ENCODE results near the gene SLC35F4. TPM values are rescaled to one million over a fixed set of nuclear protein-coding genes. Genes with fewer than 3 reads are reported as not detected.

The SLC35F4 gene
- total RNA-seq, 4 donors from 2014 or later = not detected

GRCh38 chr14:57854571-57854970, 11.3 kb downstream of the SLC35F4 start:
- Histone ChIP-seq H3K4me3 (no peak overlapping the region), H3K36me3 (no peaks in the 10 kb centered on the region), H3K27me3 (no peaks in the 10 kb centered on the region), H3K9me3 (no peaks in the 10 kb centered on the region), H3K27ac (no peak overlapping the region), H3K4me1 (no peaks in the 10 kb centered on the region)
- no peak for TF ChIP-seq CTCF (IDR thresholded peaks at IDR 0.05 in 4 of 5, conservative IDR thresholded peaks at IDR 0.05 in 1 of 5)
- TF ChIP-seq POLR2A (IDR thresholded peaks at IDR 0.05) = no peak
- ATAC-seq (no peak), DNase-seq (no peak)
- in situ Hi-C loops (cut with MboI; ENCODE audit: low sequenced_read_pairs in 4 of 4) = no loop called here
- intact Hi-C loops (cut with DNase I; ENCODE audit: low total_unique reads) = no loop called here

DNA sequence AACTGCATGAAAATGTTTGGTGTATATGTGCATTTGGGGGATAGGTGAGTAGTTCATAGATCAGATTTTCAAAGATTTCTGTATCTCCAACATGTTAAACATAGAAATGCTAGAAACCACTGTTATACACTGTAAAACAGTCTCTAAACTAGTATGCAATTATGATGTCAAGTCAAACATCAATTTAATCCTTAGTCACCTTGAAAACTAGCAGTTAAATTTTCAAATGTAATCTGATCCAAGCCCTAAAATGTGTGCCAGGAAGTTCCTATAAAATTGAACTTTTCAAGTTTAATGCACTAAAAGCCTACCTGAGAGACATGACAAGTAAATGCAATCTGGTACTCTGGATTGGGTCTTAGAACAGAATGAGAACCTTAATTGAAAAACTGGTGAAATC, 14.5 kb downstream of the SLC35F4 start:
- Histone ChIP-seq H3K4me3 (no peak overlapping the region), H3K27me3 (no peaks in the 10 kb centered on the region), H3K4me1 (no peaks in the 10 kb centered on the region), H3K9me3 (no peaks in the 10 kb centered on the region), H3K36me3 (no peaks in the 10 kb centered on the region), H3K27ac (no peak overlapping the region)
- no peak for ATAC-seq
- TF ChIP-seq CTCF (IDR thresholded peaks at IDR 0.05 in 4 of 5, conservative IDR thresholded peaks at IDR 0.05 in 1 of 5) (no peak), POLR2A (IDR thresholded peaks at IDR 0.05) (no peak)
- in situ Hi-C loops (cut with MboI; ENCODE audit: low sequenced_read_pairs in 4 of 4) (no loop called here), intact Hi-C loops (cut with DNase I; ENCODE audit: low total_unique reads) (no loop called here)
- DNase-seq = no peak

- ATAC-seq (no peak), DNase-seq (no peak)
- H3K36me3 ChIP-seq = no peaks in the 10 kb centered on the region
- in situ Hi-C loops (cut with MboI; ENCODE audit: low sequenced_read_pairs in 4 of 4) (no loop called here), intact Hi-C loops (cut with DNase I; ENCODE audit: low total_unique reads) (no loop called here)
- no peak overlapping the region for H3K27ac ChIP-seq
- H3K27me3 ChIP-seq = no peaks in the 10 kb centered on the region
- TF ChIP-seq POLR2A (IDR thresholded peaks at IDR 0.05) (no peak), CTCF (IDR thresholded peaks at IDR 0.05 in 4 of 5, conservative IDR thresholded peaks at IDR 0.05 in 1 of 5) (no peak)
- H3K4me3 ChIP-seq = no peak overlapping the region
- no peaks in the 10 kb centered on the region for H3K9me3 ChIP-seq
- H3K4me1 ChIP-seq = no peaks in the 10 kb centered on the region
These were observed 17.1 kb downstream of the SLC35F4 start for GRCh38 chr14:57848786-57849185.

DNA sequence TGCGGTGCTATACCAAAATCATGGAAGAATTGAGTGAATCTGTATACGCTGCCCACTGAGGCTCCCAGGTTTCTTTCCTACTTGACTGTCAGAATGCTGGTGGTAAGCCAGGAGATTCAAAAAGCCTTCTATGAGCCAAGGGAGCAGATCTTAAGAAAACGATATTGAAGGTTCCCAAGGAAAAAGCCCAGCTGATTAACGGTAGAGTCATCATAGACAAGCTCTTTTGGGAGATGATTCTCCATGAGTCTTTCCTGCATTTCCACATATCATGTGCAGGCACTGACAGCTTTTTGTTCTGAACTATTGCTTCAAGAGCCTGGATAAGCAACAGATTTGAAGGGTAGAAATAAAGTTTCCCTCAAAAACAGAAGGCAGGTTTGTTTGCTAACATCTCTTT, 17.5 kb downstream of the SLC35F4 start:
- Histone ChIP-seq H3K27ac (no peak overlapping the region), H3K27me3 (no peaks in the 10 kb centered on the region), H3K4me3 (no peak overlapping the region), H3K4me1 (no peaks in the 10 kb centered on the region), H3K36me3 (no peaks in the 10 kb centered on the region), H3K9me3 (no peaks in the 10 kb centered on the region)
- in situ Hi-C loops (cut with MboI; ENCODE audit: low sequenced_read_pairs in 4 of 4) (no loop called here), intact Hi-C loops (cut with DNase I; ENCODE audit: low total_unique reads) (no loop called here)
- TF ChIP-seq CTCF (IDR thresholded peaks at IDR 0.05 in 4 of 5, conservative IDR thresholded peaks at IDR 0.05 in 1 of 5) (no peak), POLR2A (IDR thresholded peaks at IDR 0.05) (no peak)
- DNase-seq = no peak
- ATAC-seq = no peak

DNA sequence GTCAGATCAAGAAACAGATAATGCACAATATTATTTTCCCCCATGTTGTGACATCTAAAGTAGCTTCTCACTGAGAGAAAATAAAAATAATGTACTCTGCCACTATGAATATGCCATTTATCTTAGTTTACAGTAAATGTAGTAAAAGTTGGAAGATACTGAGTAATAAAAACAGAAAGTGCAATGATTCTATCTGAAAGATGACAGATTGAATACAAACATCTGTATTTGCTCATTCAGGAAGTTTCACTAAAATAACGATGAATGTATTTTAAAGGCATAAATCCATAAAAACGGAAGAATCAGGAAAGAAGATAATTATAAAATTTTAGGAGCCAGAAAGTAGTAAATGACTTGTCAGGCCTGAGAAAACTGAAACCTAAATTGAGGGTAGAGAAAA, 18.2 kb downstream of the SLC35F4 start:
- no peaks in the 10 kb centered on the region for H3K36me3 ChIP-seq
- no peaks in the 10 kb centered on the region for H3K9me3 ChIP-seq
- no peak overlapping the region for H3K27ac ChIP-seq
- H3K4me3 ChIP-seq = no peak overlapping the region
- no peaks in the 10 kb centered on the region for H3K4me1 ChIP-seq
- ATAC-seq (no peak), DNase-seq (no peak)
- TF ChIP-seq POLR2A (IDR thresholded peaks at IDR 0.05) (no peak), CTCF (IDR thresholded peaks at IDR 0.05 in 4 of 5, conservative IDR thresholded peaks at IDR 0.05 in 1 of 5) (no peak)
- H3K27me3 ChIP-seq = no peaks in the 10 kb centered on the region
- intact Hi-C loops (cut with DNase I; ENCODE audit: low total_unique reads) = no loop called here
- in situ Hi-C loops (cut with MboI; ENCODE audit: low sequenced_read_pairs in 4 of 4) = no loop called here
